ENCODE measurements around the gene KITLG. TPM values are rescaled to one million over a fixed set of nuclear protein-coding genes. Genes with fewer than 3 reads are reported as not detected.

The KITLG gene
- total RNA-seq, 1 donor from 2014 or later = not detected

DNA sequence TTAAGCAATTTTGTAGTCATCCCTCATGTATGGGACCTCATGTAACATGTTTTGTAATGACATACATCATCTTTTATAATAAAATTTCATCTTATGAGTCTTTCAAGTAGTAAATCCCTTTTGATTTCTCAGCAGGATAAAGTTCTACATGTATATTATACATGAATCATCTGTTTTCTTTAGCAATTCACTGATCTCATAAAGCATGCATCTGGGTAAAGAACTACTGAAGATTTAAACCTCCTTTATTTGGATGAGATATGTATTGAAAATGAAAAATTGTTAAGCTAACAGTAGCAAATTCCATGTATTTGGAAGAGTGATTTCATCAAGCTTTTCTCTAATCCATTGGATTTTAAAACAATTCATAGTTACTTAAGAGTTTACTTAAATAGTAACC is 126.9 kb downstream of the KITLG start:
- no peak overlapping the region for H3K27ac Mint-ChIP-seq
- CTCF ChIA-PET = no interaction called here
- POLR2A ChIA-PET = no interaction called here
- no peaks in the 10 kb centered on the region for H3K9me3 Mint-ChIP-seq
- TF ChIP-seq, protein P1, sequence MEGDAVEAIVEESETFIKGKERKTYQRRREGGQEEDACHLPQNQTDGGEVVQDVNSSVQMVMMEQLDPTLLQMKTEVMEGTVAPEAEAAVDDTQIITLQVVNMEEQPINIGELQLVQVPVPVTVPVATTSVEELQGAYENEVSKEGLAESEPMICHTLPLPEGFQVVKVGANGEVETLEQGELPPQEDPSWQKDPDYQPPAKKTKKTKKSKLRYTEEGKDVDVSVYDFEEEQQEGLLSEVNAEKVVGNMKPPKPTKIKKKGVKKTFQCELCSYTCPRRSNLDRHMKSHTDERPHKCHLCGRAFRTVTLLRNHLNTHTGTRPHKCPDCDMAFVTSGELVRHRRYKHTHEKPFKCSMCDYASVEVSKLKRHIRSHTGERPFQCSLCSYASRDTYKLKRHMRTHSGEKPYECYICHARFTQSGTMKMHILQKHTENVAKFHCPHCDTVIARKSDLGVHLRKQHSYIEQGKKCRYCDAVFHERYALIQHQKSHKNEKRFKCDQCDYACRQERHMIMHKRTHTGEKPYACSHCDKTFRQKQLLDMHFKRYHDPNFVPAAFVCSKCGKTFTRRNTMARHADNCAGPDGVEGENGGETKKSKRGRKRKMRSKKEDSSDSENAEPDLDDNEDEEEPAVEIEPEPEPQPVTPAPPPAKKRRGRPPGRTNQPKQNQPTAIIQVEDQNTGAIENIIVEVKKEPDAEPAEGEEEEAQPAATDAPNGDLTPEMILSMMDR (IDR thresholded peaks at IDR 0.05) = no peak
- no peaks in the 10 kb centered on the region for H3K36me3 Mint-ChIP-seq (ENCODE audit: low read depth)
- no peaks in the 10 kb centered on the region for H3K27me3 Mint-ChIP-seq
- no peaks in the 10 kb centered on the region for H3K4me1 Mint-ChIP-seq
- intact Hi-C loops (cut with micrococcal nuclease) = no loop called here
- H3K4me3 Mint-ChIP-seq = no peak overlapping the region
- ATAC-seq (ENCODE audit: low read depth) = no peak
- DNase-seq = no peak

DNA sequence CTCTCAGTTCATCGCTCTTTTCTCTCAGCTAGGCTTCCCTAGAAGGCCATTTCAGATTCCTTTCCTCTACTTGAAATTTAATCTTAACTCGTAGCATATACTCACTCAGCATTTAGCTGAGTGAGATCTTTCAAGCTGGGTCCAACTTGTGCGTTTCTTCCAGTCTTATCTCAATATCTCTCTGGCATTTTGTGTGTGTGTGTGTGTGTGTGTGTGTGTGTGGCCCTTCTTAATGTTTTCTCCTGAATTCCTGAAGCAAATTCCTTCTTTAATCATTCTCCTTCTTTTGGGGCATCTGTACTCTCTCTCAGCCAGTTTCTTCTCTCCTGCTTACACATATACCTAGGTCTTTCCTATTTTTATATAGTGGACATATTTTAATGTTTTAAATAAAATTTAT is 129.1 kb downstream of the KITLG start:
- ChIA-PET POLR2A (no interaction called here), CTCF (no interaction called here)
- H3K4me1 Mint-ChIP-seq = no peaks in the 10 kb centered on the region
- no peak overlapping the region for H3K27ac Mint-ChIP-seq
- H3K27me3 Mint-ChIP-seq = no peaks in the 10 kb centered on the region
- DNase-seq = no peak
- no peaks in the 10 kb centered on the region for H3K36me3 Mint-ChIP-seq (ENCODE audit: low read depth)
- H3K4me3 Mint-ChIP-seq = no peak overlapping the region
- no peaks in the 10 kb centered on the region for H3K9me3 Mint-ChIP-seq
- no peak for ATAC-seq (ENCODE audit: low read depth)
- TF ChIP-seq, protein P1 (IDR thresholded peaks at IDR 0.05) = no peak
- intact Hi-C loops (cut with micrococcal nuclease) = no loop called here

DNA sequence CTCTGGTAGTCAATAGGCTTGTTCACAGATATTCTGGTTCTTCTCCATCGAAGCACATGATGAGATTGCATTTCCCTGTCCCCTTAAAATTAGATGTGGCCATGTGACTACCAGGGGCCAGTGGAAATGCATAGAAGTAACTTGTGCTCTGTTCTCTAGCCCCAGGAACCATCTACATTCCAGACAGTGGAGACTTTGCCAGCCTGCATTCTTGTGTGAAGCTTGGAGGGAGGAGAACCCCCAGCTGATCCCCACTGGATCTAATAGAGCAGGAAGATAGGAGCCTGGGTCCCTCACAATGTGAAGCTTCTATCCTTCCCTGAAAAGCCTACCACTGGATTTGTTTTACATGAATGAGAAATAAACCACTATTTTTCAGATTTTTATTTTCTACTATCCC is 130.1 kb downstream of the KITLG start:
- TF ChIP-seq, protein P1 (IDR thresholded peaks at IDR 0.05) = no peak

DNA sequence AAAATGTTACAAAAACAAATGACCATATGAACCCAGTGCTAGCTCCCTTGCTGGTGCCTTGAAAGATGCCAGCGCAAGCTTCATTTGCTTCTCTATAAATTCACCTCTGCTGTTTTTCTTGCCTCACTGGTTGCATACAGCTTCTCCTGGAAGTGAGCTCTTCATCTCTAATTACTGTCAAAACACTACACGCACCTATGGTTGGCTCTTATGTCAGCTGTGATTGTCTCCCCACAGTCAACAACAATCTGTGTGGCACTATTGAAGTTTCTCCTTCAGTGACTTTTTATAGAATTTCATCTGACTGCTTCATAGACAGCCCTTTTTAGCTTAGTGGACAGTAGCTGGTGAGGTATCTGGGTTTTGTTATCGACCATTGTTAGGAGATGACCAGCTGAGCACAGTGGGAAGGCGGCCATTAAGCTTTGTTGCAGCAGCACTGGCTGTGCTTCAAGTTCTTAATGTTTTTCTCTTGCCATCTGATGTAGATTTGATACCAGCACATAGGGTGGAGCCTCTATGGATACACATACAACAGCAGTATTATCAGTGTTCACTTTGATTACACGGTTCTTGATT is 131.8 kb downstream of the KITLG start:
- TF ChIP-seq, protein P1 (IDR thresholded peaks at IDR 0.05) = no peak
- CTCF ChIA-PET = no interaction called here
- H3K27me3 Mint-ChIP-seq = no peaks in the 10 kb centered on the region
- intact Hi-C loops (cut with micrococcal nuclease) = no loop called here
- POLR2A ChIA-PET = no interaction called here
- no peak for ATAC-seq (ENCODE audit: low read depth)
- DNase-seq = no peak
- H3K4me1 Mint-ChIP-seq = no peaks in the 10 kb centered on the region
- H3K27ac Mint-ChIP-seq = no peak overlapping the region
- no peaks in the 10 kb centered on the region for H3K36me3 Mint-ChIP-seq (ENCODE audit: low read depth)
- no peak overlapping the region for H3K4me3 Mint-ChIP-seq
- H3K9me3 Mint-ChIP-seq = no peaks in the 10 kb centered on the region

More for the DNA sequence above, 130.1 kb downstream of the KITLG start:
- no peaks in the 10 kb centered on the region for H3K4me1 Mint-ChIP-seq
- no peak overlapping the region for H3K4me3 Mint-ChIP-seq
- DNase-seq = no peak
- ATAC-seq (ENCODE audit: low read depth) = no peak
- intact Hi-C loops (cut with micrococcal nuclease) = no loop called here
- ChIA-PET CTCF (no interaction called here), POLR2A (no interaction called here)
- no peak overlapping the region for H3K27ac Mint-ChIP-seq
- no peaks in the 10 kb centered on the region for H3K27me3 Mint-ChIP-seq
- H3K9me3 Mint-ChIP-seq = no peaks in the 10 kb centered on the region
- no peaks in the 10 kb centered on the region for H3K36me3 Mint-ChIP-seq (ENCODE audit: low read depth)

DNA sequence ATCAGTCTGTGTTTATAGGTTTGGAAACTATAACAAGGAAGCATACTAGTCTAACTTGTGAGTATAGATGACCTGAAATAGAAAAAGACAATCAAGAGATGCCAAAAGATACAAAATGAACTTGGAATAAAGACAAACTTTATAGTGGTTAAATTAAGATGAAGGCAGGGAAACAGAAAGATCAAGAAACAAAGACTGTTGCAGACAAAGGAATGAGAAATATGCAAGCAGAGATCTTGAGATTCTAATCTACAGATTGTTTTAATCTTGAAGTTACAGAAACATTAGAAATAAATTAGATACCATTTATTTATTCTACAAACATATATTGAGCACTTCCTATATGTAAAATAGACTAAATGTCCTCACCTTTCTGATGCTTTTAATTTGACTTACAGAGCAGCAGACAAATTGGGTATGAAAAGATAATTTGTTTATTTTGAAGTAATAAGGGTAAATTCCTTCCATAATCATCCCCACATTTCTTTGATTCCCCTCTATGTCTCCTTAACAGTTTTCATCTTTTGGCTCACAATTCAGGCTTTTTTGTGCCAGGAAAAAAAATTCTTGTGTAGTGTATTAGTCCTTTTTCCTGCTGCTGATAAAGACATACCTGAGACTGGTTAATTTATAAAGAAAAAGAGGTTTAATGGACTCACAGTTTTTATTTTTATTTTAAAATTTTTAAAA is 134.4 kb downstream of the KITLG start:
- H3K36me3 Mint-ChIP-seq (ENCODE audit: low read depth) = no peaks in the 10 kb centered on the region

More for the DNA sequence above, 134.4 kb downstream of the KITLG start:
- DNase-seq (no peak), ATAC-seq (ENCODE audit: low read depth) (no peak)
- Mint-ChIP-seq H3K27me3 (no peaks in the 10 kb centered on the region), H3K4me3 (no peak overlapping the region), H3K9me3 (no peaks in the 10 kb centered on the region), H3K4me1 (no peaks in the 10 kb centered on the region), H3K27ac (no peak overlapping the region)
- intact Hi-C loops (cut with micrococcal nuclease) = no loop called here
- ChIA-PET POLR2A (no interaction called here), CTCF (no interaction called here)
- TF ChIP-seq, protein P1 (IDR thresholded peaks at IDR 0.05) = no peak
